Raji (cell line): Measurements from ENCODE around the gene SLC4A3.

ENCODE experiments used
- POLR2A ChIP-seq: IDR thresholded peaks from 2 replicates; pipeline ENCODE4 v1.6.1; 2011; ENCODE audit warnings: low read depth, low read length, control low read depth; ENCODE audit not compliant: insufficient read depth

The SLC4A3 gene

GRCh38 chr2:219689676-219690628 is 62.5 kb downstream of the SLC4A3 start:
- TF ChIP-seq POLR2A: no peak

GRCh38 chr2:219691571-219691970 is 64.1 kb downstream of the SLC4A3 start:
- TF ChIP-seq POLR2A: no peak
